D721Med (cell line): ENCODE results near the gene C5orf24.

Experiments used
- DNase-seq: peaks from one replicate; pipeline ENCODE4 v3.0.0; 2011; ENCODE audit warnings: low spot score; ENCODE audit not compliant: insufficient read length
- FAIRE-seq: peaks from 2 replicates; lab custom pipeline; 2011; peaks lifted over from hg19 to GRCh38; lab: Jason Lieb, UNC
- CTCF ChIP-seq: IDR thresholded peaks from 2 replicates; pipeline ENCODE4 v1.5.1; 2012; ENCODE audit warnings: mild to moderate bottlenecking, control low read depth; ENCODE audit not compliant: insufficient read depth; ENCODE audit errors: missing control alignments

C5orf24 gene

DNA sequence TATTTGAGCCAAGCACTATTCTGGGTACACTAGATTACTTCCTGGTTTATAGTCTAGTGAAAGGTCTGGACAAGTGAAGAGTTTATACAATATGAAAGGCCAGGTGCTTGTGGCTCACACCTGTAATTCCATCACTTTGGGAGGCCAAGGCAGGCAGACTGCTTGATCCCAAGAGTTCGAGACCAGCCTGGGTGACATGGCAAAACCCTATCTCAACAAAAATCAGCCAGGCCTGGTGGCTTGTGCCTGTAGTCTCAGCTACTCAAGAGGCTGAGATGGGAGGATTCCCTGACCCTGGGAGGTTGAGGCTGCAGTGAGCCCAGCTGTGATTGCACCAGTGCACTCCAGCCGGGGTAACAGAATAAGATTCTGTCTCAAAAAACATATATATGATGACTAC is 18.9 kb downstream of the C5orf24 start:
- FAIRE-seq (no peak), DNase-seq (no peak)
- TF ChIP-seq CTCF = no peak

DNA sequence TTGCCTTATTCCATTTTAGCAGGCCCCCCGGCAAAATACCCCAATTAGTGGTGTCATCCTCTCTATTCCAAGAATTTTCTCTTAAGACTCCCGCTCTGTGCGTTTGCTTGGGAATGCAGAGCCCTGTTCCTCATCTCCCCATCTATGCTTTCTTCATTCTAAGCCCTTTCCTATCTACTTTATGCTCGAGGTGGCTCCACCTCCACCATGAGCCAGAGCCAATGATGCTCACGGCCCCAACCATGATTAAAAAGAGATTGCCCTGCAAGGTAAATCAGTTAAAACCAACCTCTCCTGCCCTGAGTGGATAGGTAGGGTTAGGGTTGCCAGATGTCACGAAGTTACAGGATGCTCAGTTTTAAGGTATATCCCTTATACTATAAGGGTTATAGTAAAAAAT is 27.7 kb downstream of the C5orf24 start:
- no peak for TF ChIP-seq CTCF
- no peak for FAIRE-seq
- DNase-seq = no peak

DNA sequence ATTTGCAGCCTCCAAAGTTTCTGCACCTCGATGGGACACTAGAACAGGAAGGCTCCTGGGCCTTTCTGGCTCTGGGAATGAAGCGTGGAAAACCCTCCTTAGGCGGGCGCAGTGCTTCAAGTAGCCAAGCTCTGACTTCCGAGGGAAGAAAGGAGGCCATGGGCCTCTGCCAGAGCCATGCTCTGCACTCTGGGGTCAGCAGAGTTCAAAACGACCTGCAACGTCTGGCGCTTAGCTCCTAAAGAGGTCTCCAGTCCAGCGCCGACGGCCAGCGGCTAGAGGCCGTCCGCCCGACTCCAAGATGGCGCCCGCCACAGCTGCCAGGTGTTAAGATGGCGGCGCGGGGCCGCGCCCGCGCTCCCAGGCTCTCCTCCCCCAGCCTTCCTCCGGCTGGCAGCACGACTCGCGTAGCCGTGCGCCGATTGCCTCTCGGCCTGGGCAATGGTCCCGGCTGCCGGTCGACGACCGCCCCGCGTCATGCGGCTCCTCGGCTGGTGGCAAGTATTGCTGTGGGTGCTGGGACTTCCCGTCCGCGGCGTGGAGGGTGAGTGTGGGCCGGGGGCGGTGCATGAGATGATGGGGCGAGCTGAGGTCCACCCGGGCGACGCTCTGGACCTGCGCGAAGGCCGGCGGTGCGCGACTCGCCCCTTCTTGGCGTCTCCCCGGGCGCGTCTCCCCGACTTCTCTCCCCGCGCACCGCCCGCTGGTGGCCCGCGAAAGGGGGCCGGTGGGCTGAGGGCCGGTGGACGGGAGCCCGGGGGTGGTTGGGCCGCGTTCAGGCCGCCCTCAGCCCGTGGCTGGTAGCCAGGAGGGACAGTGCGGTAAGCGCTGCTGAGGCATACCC is 28.4 kb downstream of the C5orf24 start, which contains the start of gene TXNDC15:
TXNDC15 (plus strand) TSS at position 385 of the 844 bp plus-strand sequence; CDS start at position 442, 57 bp downstream.
- DNase-seq (peak; percentile 66), FAIRE-seq (no peak)
- TF ChIP-seq CTCF = no peak

GRCh38 chr5:134874831-134875655 is 29.3 kb downstream of the C5orf24 start:
- no peak for TF ChIP-seq CTCF
- FAIRE-seq (no peak), DNase-seq (no peak)

- no peak for TF ChIP-seq CTCF
- no peak for FAIRE-seq
- no peak for DNase-seq
Measured at GRCh38 chr5:134877159-134877558, 31.4 kb downstream of the C5orf24 start.

- no peak for TF ChIP-seq CTCF
- FAIRE-seq = no peak
- no peak for DNase-seq
Measured at GRCh38 chr5:134878403-134878802, 32.6 kb downstream of the C5orf24 start.
